Activated gamma-delta T cell treated with Interleukin-2 at 50 U/mL for 16 hours (primary cell): ENCODE measurements around the gene TXLNA.

Experiments
- DNase-seq: peaks from one replicate; pipeline ENCODE4 v3.0.0-alpha.2; 2020

Gene TXLNA

DNA sequence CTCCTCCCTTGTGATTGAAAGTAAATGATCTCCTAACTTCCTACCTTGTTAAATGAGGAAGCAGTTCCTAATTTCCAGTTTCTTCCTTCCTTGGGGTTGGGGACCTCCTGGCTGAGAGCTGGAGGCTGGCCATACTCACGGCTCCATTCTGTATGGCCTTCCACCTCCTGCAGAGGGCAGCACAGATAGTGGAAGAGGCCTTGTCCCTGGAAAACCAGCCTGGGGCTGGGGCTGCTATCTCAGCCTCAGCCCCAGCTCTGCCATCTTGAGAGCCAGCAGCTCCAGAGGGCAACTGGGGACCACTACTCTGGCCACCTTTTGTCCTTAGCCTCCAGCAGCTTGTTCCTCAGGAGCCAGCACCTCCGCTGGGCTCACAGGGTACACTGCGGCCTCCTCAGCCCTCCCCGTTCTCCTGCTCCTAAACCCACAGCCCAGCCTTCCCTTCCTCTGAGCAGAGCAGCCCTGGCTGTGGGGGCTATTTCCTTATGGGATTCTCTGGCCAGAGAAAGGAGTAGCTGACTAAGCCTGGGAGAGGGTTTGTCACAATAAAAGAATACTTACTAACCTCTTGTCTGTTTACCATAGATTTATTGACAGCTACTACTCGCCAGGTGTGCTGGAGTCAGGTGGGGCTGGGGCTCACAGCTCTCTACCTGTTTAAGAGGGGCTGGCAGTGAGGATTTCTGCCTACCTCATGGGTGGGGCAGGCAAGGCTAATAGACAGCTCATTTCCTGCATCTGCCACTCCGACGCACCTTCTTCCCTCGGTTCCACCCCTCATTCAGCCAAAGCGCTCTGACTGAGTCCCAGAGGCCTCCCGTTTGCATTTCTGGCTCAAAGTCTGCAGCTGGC, 36.4 kb downstream of the TXLNA start:
- DNase-seq, result peak; percentile 48

DNA sequence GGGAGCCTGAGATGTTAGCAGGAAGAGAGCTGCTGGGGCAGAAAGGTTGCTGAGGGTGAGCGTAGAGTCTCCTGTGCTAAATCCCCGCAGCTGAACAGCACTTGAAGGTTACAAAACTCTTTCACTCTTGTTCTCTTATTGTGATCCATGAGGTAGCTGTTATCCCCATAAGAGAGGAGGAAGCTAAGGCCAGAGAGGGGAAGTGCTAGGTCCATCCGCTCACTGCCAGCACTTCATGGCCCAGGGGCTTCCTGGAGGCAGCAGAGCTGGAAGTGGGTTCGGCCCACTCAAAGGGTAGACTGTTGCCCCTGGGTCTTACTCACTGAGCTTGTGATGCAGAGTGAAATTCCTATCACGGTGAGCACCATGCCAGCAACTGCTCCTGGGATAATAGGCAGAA, 37.1 kb downstream of the TXLNA start:
- no peak for DNase-seq

DNA sequence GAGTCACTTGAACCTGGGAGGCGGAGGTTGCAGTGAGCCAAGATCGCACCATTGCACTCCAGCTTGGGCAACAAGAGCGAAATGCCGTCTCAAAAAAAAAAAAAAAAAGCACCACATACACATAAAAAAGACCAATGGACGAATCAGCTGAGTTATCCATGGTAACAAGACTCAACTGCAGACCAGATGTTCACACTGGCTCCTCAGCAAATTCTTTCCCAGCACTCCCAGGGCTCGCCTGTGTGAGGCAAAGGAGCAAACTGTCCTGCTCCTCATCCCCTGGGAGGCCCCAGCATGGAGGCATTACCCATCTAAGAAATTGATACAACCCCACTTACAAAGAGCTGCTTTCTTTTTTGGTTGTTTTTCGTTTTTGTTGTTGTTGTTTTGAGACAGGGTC, 39.5 kb downstream of the TXLNA start:
- DNase-seq, result no peak

DNA sequence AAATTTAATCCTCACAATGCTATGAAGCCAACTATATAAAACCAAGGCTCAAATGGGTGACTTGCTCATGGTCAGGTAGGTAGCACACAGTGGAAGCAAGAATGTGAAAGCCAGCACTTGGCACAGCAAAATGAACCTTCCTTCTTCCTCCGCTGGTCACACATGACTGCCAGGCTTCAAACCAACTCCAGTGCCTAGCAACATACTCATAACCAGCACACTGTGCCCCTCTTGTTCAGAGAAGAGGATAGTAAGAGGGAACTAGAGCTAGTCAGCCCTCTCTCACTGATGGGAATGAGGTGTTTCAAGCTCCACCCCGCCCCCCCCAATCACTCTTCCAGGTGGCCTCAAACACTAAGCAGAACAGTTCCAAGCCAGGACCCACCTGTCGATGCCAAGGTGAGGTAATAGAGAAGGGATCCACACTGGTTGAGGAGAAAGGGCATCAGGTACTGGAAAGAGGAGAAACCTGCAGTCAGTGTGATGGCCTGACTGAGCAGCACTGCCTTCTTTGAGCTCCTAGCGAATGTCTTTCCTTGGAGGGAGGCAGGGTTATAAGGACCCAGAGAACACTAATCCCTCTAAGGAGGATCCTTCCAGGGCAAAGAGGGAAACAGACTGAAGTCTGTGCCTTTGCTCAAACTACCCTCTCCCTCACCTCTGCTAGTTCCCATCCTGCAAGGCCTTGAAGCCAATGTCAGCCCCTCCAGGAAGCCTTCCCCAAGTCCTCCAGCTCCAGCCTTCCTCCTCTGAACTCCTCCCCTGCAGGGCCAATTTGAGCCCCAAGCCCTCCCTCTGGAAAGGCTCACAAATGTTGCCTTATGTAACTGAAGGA, 41.5 kb downstream of the TXLNA start:
- no peak for DNase-seq

DNA sequence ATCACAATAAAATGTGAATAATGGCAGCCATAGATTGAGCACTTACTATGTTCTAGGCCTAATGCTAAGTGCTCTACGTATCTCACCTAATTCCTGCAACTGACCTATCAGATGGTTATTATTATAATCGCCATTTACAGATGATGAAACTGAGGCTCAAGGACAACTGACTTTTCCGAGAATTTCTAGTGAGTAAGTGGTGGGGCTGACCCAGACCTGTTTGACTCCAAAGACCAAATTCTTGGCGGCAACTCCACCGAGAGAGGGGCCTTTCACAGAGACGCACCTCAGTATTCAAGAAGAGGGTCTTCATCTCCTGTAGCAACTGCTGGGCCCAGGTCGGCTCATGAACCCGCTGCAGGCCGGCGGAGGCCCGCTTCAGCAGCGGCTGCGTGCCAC, 42.1 kb downstream of the TXLNA start:
- DNase-seq, result no peak

DNA sequence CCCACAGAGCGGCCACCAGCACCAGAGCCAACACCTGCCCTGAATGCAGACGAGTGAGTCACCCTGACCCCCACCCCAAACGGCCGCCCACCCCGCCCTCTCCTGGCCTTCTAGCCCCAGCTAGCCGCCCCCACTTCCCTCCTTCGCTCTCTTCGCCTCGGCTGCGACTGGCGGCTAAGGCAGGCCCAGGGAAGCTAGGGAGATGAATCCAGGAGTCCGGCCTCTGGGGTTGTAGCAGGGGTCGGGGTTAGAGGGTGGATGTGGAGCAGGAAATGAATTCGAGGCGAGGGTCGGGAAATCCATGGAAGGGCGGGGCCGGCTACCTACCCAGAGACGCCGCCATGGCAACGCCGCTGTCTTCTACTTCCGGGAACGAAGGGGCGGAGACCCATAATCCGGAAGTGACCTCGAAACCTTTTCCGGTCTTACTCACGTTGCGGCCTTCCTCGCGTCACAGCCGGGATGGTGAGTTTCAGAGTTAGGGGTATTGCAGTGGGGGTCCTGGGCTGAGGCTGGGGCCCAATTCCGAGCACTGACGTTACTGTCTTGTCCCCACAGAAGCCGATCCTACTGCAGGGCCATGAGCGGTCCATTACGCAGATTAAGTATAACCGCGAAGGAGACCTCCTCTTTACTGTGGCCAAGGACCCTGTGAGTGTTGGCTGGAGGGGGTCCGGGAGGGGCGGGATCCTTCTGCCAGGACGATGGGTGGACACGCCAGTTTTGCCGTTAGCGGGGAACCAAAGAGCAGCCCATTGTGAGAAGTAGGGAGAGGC, 42.7 kb downstream of the TXLNA start, which contains the start of the genes EIF3I and TMEM234:
Gene EIF3I (plus strand): TSS at position 428 of the 776 bp plus-strand sequence. CDS start 35 bp downstream, at position 463.
Gene TMEM234 (minus strand): TSS at position 374 of the 776 bp plus-strand sequence. CDS start 31 bp downstream, at position 343.
- peak; percentile 92 for DNase-seq

DNA sequence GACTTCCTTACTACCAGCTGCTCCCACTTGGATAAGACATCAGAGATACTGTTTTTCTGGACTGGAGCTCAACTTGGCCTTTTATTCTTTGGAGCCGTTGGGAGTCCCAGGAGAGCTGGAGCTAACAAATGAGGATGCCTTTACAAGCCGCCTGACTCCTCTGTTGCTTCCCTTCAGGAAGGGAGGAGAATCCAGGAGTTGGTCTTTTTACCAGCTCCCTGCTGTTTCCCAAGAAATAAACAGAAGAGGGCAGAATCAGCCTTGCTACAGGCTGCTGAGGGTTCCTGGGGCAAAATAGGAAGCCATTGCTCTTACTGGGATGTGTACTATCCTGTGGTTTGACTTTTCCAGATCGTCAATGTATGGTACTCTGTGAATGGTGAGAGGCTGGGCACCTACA, 44.2 kb downstream of the TXLNA start:
- DNase-seq, result no peak

DNA sequence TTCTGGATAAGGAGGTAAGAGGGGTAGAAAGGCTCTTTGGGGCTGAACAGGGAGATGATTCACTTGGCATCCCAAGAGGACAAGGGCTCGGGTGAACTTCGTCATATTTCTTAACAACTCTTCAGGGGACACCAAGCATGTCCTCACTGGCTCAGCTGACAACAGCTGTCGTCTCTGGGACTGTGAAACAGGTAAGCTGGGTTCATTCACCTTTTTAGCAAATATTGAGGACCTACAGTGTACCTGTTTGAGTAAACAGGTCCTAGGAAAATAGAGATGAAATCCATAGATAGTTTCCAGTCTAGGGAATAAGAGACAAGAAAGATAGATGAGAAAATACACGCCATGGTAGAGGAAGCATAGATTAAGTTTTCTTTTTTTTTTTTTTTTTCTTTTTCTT, 44.8 kb downstream of the TXLNA start:
- no peak for DNase-seq

DNA sequence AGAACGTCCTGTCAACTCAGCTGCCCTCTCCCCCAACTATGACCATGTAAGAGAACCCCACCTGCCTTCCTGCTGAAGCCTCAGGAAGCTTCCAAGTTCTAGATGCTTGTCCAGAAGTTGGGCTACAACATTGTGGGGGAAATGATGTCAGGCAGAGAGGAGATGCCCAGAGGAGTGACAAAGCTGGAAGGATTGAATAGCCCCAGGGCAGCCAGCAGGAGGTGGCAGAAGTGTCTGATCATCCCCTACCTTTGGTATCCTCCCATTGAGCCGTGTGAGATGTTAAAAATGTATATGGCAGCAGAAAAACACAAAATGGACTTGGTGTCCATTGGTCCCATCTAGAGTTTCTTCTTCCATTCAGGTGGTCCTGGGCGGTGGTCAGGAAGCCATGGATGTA, 49.3 kb downstream of the TXLNA start:
- no peak for DNase-seq

DNA sequence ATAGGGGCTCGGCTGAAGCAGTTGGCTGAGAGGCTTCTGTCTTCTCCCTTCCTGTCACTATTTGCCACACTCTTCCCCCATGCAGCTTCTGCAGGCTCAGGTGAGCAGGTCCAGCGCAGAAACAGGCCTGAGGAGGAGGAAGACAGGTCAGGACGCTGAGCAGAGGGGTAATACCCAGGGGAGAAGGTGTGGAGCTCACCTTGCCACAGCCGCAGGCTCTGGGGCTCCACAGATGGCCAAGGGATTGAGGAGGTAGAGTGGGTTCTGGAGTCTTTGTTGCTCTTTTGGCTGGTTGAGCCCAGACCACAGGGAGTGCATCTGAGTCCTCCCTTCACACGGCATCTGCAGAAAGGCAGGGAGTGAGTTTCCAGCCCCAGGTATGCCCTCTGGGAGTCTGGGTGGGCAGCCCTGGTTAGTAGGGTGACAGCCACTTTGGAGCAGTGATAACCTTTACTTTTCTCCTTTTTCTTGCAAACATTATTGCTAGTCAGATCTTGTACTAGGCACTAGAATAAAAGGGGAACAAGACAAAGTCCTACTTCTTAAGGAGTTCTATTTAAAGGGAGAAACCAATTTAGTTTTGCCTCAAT, 52.5 kb downstream of the TXLNA start:
- DNase-seq, result no peak

DNA sequence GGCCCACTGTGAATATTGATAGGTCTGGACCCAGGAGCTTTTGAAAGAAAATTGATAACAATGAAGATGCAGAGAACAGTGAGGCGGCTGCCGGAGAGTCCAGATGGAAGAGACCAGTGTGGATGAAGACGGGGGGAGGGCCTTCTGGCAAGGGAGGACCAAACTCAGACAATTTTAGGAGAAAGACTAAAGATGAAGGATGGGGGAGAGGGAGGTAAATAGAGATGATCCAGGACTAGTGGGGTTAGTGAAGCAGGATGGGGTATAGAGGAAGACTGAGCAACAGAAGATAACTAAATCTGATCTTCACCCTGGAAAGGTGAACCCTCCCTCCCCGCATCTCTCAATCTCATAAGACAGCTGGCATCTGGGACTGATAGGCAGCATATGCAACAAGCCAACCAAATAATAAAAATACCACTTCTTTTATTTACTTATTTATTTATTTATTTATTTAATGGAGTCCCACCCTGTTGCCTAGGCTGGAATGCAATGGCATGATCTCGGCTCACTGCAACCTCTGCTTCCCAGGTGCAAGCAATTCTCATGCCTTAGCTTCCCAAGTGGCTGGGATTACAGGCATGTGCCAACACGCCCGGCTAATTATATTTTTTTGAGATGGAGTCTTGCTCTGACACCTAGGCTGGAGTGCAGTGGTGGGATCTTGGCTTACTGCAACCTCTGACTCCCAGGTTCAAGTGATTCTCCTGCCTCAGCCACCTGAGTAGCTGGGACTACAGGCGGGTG, 53.3 kb downstream of the TXLNA start:
- DNase-seq, result no peak

DNA sequence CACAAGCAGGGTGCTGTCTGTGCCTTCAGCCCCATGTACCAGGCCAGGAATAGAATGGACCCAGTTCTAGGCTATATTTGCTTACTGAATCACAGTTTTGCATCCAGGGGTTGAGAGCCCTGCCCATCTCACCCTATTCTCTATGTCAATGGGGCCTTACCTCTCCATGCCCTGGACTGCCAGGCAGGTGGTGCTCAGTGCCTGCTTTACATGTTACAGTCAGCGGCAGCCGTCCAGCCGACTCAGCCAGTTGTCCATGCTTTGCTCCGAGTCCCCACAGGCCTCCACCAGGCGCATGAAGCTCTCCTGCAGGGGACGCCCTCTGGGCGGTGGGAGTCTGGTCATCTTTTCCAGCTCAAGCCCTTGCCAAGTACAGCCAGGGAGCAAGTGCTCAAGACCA, 55.3 kb downstream of the TXLNA start:
- DNase-seq, result no peak

DNA sequence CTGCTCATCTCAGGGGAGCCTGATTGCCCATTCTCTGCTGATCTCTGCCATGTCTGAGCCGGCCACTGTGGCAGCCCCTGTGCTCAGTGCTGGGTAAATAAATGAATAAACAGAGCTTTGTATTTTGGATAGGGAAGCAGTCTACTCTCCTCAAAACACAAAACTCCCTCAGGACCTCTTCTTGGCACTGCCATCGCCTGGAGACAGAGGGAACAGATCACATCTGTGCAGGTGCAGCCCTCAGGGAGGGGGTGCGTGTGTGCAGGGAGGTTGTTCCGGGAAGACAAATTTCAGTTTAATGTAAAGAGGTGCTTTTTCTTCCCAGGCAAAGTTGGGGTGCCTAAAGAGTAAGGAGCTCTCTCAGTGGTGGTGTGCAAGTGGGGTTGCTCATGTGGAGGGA, 59.9 kb downstream of the TXLNA start:
- DNase-seq, result no peak

DNA sequence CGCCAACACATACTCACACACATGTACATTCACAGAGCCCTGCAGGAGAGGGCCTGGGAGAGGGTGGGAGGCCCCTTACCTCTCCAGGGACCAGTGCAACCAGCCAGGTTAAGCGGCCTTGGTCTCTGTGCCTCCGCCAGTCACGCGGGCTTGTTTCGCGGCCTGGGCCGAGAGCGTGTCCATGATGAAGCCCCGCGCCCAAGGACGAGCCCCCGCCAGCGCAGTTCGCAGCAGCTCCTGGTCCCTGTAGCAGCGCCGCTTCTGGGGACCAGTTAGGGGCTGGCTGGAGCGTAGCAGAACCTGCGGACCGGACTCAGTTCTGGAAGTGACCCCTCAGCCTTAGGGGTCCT, 60.3 kb downstream of the TXLNA start:
- DNase-seq, result no peak

DNA sequence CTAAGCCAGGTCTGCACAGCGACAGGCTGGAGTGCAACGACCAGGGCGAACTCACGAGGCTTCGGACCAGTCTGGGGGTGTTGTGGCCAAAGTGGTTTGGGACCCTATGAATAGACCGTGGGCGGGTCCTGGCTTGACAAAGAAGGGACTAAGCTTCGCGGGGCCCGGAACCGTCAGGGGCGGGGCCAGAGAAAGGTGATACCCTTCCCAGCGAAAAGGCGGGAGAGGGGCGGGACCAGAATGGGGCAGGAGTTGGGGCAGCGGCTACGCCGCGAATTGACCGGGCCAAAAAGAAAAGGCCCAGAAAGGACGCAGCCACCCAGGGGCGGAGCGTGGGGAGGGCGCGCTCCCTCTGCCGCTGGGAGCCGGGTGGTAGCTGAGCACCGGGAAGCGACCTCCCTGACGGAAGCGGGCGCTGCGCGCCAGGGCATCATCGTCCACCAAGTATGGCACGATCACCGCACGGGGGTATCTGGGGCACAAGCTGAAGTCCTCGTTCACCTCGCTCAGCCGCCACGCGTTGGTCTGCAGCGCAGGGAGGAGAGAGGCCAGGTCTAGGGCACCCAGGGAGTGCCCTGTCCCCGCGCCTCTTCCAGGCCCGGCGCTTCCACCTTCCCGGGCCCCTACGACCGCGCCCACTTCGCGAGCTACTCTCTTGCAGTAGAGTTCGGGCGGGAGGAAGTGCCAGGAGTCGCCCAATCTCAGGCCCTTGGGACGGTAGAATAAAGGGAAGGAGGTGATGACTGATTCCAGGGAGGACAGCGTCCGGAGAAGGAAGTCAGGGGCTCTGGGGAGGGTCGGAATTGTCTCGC, 60.9 kb downstream of the TXLNA start:
- DNase-seq, result peak; percentile 63

DNA sequence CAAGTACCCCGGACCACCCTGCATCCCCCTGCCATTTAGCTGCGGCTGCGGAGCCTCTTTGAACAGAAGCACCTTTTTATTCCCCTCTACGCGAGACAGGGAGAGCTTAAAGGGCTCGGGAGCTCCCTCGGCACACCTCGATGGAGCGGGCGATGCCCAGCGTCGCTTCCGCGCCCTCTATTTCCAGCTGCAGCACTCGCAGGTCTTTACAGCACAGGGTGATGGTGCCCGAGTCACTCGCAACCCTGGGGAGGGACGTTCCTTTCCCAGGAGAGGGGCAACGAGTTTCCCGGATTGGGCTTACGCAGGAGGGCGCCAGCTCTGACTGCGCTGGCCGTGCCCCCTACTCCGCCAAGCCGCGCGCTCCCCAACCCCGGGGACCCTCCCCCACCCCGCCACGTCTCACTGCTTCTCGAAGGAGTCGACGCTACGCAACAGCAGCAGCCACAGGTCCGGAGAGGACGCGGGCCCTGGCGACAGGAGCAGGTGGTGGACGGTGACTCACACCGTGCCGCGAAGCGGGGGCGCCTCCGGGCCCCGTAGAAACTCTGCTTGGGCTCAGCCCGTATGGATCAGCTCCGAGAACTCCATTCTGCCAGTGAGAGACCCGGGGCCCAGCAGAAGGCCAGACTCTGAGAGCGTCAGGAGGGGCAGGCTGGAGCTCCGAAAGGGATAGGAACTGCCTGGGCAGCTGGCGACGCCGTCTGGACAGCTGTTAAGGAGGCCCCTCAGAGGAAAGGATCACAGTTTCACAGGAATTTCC, 61.7 kb downstream of the TXLNA start:
- DNase-seq, result peak; percentile 35

DNA sequence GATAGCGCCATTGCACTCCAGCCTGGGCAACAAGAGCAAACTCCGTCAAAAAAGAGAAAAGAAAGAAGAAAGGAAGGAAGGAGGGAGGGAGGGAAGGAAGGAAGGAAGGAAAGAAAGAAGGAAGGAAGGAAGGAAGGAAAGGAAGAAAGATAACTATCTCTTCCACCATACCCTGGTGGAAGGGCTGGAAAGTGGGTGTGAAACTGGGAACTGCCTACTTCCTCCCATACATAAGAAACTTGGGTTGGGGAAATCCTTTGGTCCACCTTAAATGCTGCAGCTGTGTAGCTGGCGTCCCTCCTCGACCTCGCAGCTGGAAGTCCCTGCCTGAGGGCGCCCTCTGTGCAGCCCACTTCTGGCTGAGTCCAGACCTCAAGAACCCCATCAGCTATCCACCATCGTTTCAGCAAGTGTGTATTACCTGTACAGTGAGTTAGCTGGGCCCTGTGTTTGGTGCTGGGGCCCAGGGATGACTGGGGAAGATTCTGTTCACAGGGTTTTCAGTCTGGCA, 62.9 kb downstream of the TXLNA start:
- no peak for DNase-seq

DNA sequence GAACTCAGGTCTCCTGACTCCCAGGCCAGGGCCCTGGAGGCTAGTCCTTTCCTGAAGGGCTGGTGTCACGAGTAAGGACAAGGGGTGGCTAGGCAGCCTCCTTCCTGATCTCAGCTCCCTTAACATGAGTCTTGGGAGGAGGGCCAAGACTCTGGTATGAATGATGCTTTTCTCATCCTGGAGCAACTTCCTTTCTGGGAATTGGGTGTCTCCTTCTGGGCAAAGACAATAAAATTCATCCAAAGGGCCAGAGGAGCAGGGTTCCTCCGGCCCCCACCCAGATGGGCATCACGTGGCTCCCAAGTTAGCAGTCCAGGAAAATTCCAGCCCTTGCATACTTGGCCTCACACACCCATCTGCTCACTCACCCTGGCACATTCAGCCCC, 67.4 kb downstream of the TXLNA start, which contains the start of gene FAM167B:
Gene FAM167B (plus strand): TSS at position 335 of the 386 bp plus-strand sequence. CDS start 200 bp downstream, outside the sequence.
- no peak for DNase-seq

DNA sequence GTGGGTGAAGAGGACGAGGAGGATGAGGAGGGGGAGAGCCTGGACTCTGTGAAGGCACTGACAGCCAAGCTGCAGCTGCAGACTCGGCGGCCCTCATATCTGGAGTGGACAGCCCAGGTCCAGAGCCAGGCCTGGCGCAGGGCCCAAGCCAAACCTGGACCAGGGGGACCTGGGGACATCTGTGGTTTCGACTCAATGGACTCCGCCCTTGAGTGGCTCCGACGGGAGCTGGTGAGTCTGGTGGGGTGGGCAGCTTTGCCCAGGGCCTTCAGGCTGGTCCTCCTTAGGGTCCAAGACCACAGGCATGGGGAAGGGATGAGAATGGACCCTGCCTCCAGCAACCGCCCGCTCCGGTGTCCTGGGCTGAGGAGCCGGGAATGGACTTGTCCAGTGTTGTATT, 68.0 kb downstream of the TXLNA start:
- DNase-seq, result no peak
